H1 (cell line): ENCODE measurements around the gene CNGA1. TPM values are rescaled to one million over a fixed set of nuclear protein-coding genes. Genes with fewer than 3 reads are reported as not detected.

Experiments used
- CTBP2 ChIP-seq: IDR thresholded peaks from 2 replicates; pipeline ENCODE4 v1.7.0; 2011; ENCODE audit warnings: borderline replicate concordance, mild to moderate bottlenecking, moderate library complexity, mixed read lengths, low read length; ENCODE audit not compliant: insufficient read depth, insufficient read length
- HDAC2 ChIP-seq, 2 experiments: fragments of 300-600 bp in 1 of 2; sonication (generic) in 1 of 2; IDR thresholded peaks; 2 replicates each; pipeline ENCODE4 v1.6.1; 2011 to 2012; ENCODE audit warnings: low read depth in 2 of 2, low read length in 2 of 2, mild to moderate bottlenecking in 2 of 2, moderate library complexity in 2 of 2, borderline replicate concordance in 1 of 2, inconsistent platforms in 1 of 2
- JUN ChIP-seq: IDR thresholded peaks from 2 replicates; pipeline ENCODE4 v1.6.1; 2011; ENCODE audit warnings: low read depth, mild to moderate bottlenecking, improper control_type of control experiment, low read length
- POLR2A ChIP-seq, 2 experiments: IDR thresholded peaks; 1 replicate in 1 of 2; 2 replicates in 1 of 2; pipeline ENCODE4 v1.6.1; 2011; ENCODE audit warnings: low read depth in 2 of 2, low read length in 2 of 2, mild to moderate bottlenecking in 2 of 2; ENCODE audit errors: control extremely low read depth in 1 of 2
- SP2 ChIP-seq: IDR thresholded peaks from 2 replicates; pipeline ENCODE4 v1.6.1; 2012; ENCODE audit warnings: mild to moderate bottlenecking, low read length, inconsistent platforms
- SRF ChIP-seq: IDR thresholded peaks from 2 replicates; pipeline ENCODE4 v1.6.1; 2011; ENCODE audit warnings: mild to moderate bottlenecking, low read depth, low read length, moderate library complexity
- polyA plus RNA-seq, 7 experiments: library from polyadenylated mRNA; depleted of rRNA in 3 of 7; stranded (reverse) in 5 of 7; unstranded in 2 of 7; fragments of >200 nt in 5 of 7; fragments of 200-250 nt in 2 of 7; gene quantifications; 1 replicate in 5 of 7; 2 replicates in 1 of 7; 4 replicates in 1 of 7; pipeline versions ENCODE4 v1.2.1 to v1.2.3, GENCODE V29; 2011 to 2013; ENCODE audit warnings: missing spikeins in 2 of 7, mixed read lengths in 2 of 7
- total RNA-seq: library from RNA; stranded (reverse); fragmentation: NEBNext Ultra II Directional; extraction: Animal tissue kit (Norgen Biotek cat#: 25700); gene quantifications from 2 replicates; pipeline ENCODE4 v1.2.1, GENCODE V29; 2021
- TF ChIP-seq, protein P1 (sequence below): fragments of 300-600 bp; sonication (generic); IDR thresholded peaks from 2 replicates; pipeline ENCODE4 v1.7.1; 2012; ENCODE audit warnings: low read length, moderate library complexity, mild to moderate bottlenecking, inconsistent platforms; ENCODE audit not compliant: insufficient replicate concordance
- TF ChIP-seq, protein P2 (sequence below): IDR thresholded peaks from 2 replicates; pipeline ENCODE4 v1.6.1; 2011; ENCODE audit warnings: low read length, improper control_type of control experiment

Gene CNGA1
- total and polyA plus RNA-seq, 2 of the 8 experiments (the other 6 are each of a cell fraction or from before 2014, with no cell fraction given), result 0.17 to 0.54 TPM

DNA sequence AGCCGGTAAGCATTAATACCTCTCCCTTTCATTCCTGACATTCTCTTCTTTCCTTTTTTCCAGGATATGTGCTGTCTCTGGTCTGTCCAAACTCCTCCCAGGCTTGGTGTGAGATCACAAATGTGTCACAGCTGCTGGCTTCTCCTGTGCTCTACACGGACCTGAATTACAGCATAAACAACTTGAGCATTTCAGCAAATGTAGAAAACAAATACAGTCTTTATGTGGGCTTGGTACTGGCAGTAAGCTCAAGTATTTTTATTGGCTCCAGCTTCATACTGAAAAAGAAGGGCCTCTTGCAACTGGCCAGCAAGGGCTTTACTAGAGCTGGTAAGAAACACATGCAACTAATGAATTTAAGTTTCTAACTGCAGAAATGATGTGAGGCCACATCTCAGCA is 8.5 kb upstream of the CNGA1 start (continued):
- TF ChIP-seq JUN, result no peak
- no peak for TF ChIP-seq HDAC2 (IDR thresholded peaks at IDR 0.05; ENCODE audit: borderline replicate concordance in 1 of 2, low read depth in 2 of 2, low read length in 2 of 2)
- TF ChIP-seq, protein P1, sequence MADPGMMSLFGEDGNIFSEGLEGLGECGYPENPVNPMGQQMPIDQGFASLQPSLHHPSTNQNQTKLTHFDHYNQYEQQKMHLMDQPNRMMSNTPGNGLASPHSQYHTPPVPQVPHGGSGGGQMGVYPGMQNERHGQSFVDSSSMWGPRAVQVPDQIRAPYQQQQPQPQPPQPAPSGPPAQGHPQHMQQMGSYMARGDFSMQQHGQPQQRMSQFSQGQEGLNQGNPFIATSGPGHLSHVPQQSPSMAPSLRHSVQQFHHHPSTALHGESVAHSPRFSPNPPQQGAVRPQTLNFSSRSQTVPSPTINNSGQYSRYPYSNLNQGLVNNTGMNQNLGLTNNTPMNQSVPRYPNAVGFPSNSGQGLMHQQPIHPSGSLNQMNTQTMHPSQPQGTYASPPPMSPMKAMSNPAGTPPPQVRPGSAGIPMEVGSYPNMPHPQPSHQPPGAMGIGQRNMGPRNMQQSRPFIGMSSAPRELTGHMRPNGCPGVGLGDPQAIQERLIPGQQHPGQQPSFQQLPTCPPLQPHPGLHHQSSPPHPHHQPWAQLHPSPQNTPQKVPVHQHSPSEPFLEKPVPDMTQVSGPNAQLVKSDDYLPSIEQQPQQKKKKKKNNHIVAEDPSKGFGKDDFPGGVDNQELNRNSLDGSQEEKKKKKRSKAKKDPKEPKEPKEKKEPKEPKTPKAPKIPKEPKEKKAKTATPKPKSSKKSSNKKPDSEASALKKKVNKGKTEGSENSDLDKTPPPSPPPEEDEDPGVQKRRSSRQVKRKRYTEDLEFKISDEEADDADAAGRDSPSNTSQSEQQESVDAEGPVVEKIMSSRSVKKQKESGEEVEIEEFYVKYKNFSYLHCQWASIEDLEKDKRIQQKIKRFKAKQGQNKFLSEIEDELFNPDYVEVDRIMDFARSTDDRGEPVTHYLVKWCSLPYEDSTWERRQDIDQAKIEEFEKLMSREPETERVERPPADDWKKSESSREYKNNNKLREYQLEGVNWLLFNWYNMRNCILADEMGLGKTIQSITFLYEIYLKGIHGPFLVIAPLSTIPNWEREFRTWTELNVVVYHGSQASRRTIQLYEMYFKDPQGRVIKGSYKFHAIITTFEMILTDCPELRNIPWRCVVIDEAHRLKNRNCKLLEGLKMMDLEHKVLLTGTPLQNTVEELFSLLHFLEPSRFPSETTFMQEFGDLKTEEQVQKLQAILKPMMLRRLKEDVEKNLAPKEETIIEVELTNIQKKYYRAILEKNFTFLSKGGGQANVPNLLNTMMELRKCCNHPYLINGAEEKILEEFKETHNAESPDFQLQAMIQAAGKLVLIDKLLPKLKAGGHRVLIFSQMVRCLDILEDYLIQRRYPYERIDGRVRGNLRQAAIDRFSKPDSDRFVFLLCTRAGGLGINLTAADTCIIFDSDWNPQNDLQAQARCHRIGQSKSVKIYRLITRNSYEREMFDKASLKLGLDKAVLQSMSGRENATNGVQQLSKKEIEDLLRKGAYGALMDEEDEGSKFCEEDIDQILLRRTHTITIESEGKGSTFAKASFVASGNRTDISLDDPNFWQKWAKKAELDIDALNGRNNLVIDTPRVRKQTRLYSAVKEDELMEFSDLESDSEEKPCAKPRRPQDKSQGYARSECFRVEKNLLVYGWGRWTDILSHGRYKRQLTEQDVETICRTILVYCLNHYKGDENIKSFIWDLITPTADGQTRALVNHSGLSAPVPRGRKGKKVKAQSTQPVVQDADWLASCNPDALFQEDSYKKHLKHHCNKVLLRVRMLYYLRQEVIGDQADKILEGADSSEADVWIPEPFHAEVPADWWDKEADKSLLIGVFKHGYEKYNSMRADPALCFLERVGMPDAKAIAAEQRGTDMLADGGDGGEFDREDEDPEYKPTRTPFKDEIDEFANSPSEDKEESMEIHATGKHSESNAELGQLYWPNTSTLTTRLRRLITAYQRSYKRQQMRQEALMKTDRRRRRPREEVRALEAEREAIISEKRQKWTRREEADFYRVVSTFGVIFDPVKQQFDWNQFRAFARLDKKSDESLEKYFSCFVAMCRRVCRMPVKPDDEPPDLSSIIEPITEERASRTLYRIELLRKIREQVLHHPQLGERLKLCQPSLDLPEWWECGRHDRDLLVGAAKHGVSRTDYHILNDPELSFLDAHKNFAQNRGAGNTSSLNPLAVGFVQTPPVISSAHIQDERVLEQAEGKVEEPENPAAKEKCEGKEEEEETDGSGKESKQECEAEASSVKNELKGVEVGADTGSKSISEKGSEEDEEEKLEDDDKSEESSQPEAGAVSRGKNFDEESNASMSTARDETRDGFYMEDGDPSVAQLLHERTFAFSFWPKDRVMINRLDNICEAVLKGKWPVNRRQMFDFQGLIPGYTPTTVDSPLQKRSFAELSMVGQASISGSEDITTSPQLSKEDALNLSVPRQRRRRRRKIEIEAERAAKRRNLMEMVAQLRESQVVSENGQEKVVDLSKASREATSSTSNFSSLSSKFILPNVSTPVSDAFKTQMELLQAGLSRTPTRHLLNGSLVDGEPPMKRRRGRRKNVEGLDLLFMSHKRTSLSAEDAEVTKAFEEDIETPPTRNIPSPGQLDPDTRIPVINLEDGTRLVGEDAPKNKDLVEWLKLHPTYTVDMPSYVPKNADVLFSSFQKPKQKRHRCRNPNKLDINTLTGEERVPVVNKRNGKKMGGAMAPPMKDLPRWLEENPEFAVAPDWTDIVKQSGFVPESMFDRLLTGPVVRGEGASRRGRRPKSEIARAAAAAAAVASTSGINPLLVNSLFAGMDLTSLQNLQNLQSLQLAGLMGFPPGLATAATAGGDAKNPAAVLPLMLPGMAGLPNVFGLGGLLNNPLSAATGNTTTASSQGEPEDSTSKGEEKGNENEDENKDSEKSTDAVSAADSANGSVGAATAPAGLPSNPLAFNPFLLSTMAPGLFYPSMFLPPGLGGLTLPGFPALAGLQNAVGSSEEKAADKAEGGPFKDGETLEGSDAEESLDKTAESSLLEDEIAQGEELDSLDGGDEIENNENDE, result no peak
- TF ChIP-seq SRF, result no peak
- TF ChIP-seq, protein P2, sequence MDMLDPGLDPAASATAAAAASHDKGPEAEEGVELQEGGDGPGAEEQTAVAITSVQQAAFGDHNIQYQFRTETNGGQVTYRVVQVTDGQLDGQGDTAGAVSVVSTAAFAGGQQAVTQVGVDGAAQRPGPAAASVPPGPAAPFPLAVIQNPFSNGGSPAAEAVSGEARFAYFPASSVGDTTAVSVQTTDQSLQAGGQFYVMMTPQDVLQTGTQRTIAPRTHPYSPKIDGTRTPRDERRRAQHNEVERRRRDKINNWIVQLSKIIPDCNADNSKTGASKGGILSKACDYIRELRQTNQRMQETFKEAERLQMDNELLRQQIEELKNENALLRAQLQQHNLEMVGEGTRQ, result no peak
- TF ChIP-seq CTBP2, result no peak
- TF ChIP-seq POLR2A (IDR thresholded peaks at IDR 0.05; ENCODE audit: control extremely low read depth in 1 of 2, low read depth in 2 of 2, low read length in 2 of 2), result no peak
- no peak for TF ChIP-seq SP2
